Ascending aorta (tissue), 2 donors: ENCODE results near the gene SMIM38. TPM values are rescaled to one million over a fixed set of nuclear protein-coding genes. Genes with fewer than 3 reads are reported as not detected.

Experiments used
- DNase-seq, 2 donors: peaks; one replicate each; pipeline ENCODE4 v3.0.0-alpha.2; 2019; ENCODE audit warnings: low spot score in 2 of 2
- H3K27ac ChIP-seq, 2 donors: fragments of 200-600 bp; sonication (generic); one replicate each; pipeline ENCODE4 v1.5.1; 2016 to 2017; ENCODE audit warnings: mild to moderate bottlenecking in 1 of 2
- H3K27me3 ChIP-seq: fragments of 200-600 bp; sonication (generic); one replicate; pipeline ENCODE4 v1.5.1; 2017
- H3K36me3 ChIP-seq, 2 donors: fragments of 200-600 bp; sonication (generic); one replicate each; pipeline ENCODE4 v1.5.1; 2016
- H3K4me1 ChIP-seq, 2 donors: fragments of 200-600 bp; sonication (generic); one replicate each; pipeline ENCODE4 v1.5.1; 2016 to 2017; ENCODE audit warnings: mild to moderate bottlenecking in 1 of 2
- H3K4me3 ChIP-seq, 2 donors: fragments of 200-600 bp; sonication (generic); one replicate each; pipeline ENCODE4 v1.5.1; 2016 to 2017; ENCODE audit warnings: mild to moderate bottlenecking in 1 of 2
- H3K9me3 ChIP-seq, 2 donors: fragments of 200-600 bp; sonication (generic); one replicate each; pipeline ENCODE4 v1.5.1; 2016
- CTCF ChIP-seq, 3 experiments: fragments of 200-600 bp in 2 of 3; fragments of 450-650 bp in 1 of 3; sonication (generic) in 2 of 3; IDR thresholded peaks; one replicate each; pipeline ENCODE4 v1.5.1; 2016 to 2019; ENCODE audit warnings: antibody characterized with exemption in 3 of 3, mild to moderate bottlenecking in 1 of 3, moderate library complexity in 1 of 3
- intact Hi-C: fragments of 100-400 bp; cut with DNase I; formaldehyde crosslinking; loops from one replicate; pipeline ENCODE4 v1.15.1; 2023
- total RNA-seq: library from RNA; depleted of rRNA; stranded (reverse); fragments of >200 nt; gene quantifications from one replicate; pipeline ENCODE4 v1.1.0, GENCODE V29; 2016

The SMIM38 gene
- total RNA-seq, 1 donor from 2014 or later, result 3.1 TPM

DNA sequence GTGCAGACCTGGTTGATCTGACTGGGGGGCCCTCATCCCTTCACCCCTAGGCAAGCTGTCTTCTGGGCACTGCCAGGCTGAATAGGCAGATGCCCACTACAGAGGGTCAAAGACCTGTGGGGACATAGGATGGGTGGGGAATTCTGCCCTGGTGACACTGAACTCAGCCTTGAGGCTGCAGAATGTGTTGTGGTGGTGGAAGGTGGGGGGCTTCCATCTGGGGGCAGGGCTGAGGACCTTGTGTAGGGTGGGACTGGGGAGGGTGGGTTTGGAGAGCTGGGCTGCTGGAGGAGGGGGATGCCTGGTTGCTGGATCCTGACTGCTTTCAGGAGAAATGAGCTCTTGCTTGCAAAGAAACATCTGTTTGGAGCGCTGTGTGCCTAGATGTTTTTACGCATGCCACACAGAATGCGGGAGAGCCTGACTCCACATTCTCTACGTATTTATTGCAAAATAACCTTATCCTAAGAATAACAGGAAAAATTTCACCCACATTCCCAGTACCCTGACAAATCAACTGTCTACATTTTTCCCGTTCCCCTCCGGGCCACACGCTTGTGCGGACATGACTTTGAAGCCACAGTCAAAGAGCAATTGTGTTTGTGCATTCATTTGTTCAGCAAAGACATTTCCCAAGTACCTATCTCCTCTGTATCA is 18.3 kb downstream of the SMIM38 start:
- peaks cover 0 to 3% of the 10 kb centered on the region in 2 donors for H3K9me3 ChIP-seq
- intact Hi-C loops, result no loop called here
- TF ChIP-seq CTCF (IDR thresholded peaks at IDR 0.05), result no peak
- no peak overlapping the region for H3K4me3 ChIP-seq
- H3K36me3 ChIP-seq, result no peaks in the 10 kb centered on the region
- no peak overlapping the region for H3K27ac ChIP-seq
- no peaks in the 10 kb centered on the region for H3K27me3 ChIP-seq
- no peaks in the 10 kb centered on the region for H3K4me1 ChIP-seq
- no peak for DNase-seq

GRCh38 chr11:69174841-69175240 is 19.1 kb downstream of the SMIM38 start:
- no peaks in the 10 kb centered on the region for H3K4me1 ChIP-seq
- intact Hi-C loops, result no loop called here
- DNase-seq, result no peak
- no peak for TF ChIP-seq CTCF (IDR thresholded peaks at IDR 0.05)
- H3K27ac ChIP-seq, result no peak overlapping the region
- H3K9me3 ChIP-seq, result peaks cover 0 to 3% of the 10 kb centered on the region in 2 donors
- no peak overlapping the region for H3K4me3 ChIP-seq
- no peaks in the 10 kb centered on the region for H3K36me3 ChIP-seq
- no peaks in the 10 kb centered on the region for H3K27me3 ChIP-seq

GRCh38 chr11:69178819-69179482 is 23.2 kb downstream of the SMIM38 start:
- intact Hi-C loops, result no loop called here
- DNase-seq, result no peak
- Histone ChIP-seq H3K4me1 (no peaks in the 10 kb centered on the region), H3K9me3 (peaks cover 0 to 7% of the 10 kb centered on the region in 2 donors), H3K27me3 (no peaks in the 10 kb centered on the region), H3K4me3 (no peak overlapping the region), H3K36me3 (no peaks in the 10 kb centered on the region), H3K27ac (no peak overlapping the region)
- no peak for TF ChIP-seq CTCF (IDR thresholded peaks at IDR 0.05)

- TF ChIP-seq CTCF (IDR thresholded peaks at IDR 0.05), result no peak
- no peaks in the 10 kb centered on the region for H3K27me3 ChIP-seq
- no peak overlapping the region for H3K4me3 ChIP-seq
- intact Hi-C loops, result no loop called here
- no peak overlapping the region for H3K27ac ChIP-seq
- DNase-seq, result no peak
- H3K36me3 ChIP-seq, result no peaks in the 10 kb centered on the region
- H3K9me3 ChIP-seq, result peaks cover 0 to 7% of the 10 kb centered on the region in 2 donors
- no peaks in the 10 kb centered on the region for H3K4me1 ChIP-seq
These were observed 24.5 kb downstream of the SMIM38 start for GRCh38 chr11:69180226-69180625.

DNA sequence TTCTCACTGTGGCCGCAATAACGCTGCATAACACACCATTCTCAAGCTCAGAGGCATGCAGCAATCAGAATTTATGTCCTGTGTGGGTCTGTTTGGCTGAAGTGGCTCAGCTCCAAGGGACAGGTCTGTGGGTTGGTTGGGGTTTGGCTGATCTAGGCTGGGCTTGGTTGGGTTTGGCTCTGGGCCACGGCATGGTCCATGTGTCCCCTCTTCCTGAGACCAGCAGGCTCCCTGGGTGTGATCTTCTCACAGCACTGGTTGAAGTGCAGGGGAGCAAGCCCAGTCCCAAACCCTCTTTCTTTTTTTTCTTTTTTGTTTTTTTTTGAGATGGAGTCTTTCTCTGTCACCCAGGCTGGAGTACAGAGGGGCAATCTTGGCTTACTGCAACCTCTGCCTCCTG is 25.0 kb downstream of the SMIM38 start:
- peaks cover 0 to 4% of the 10 kb centered on the region in 2 donors for H3K9me3 ChIP-seq
- no peak for TF ChIP-seq CTCF (IDR thresholded peaks at IDR 0.05)

More for the DNA sequence above, 25.0 kb downstream of the SMIM38 start:
- DNase-seq, result no peak
- Histone ChIP-seq H3K36me3 (no peaks in the 10 kb centered on the region), H3K4me1 (no peaks in the 10 kb centered on the region), H3K27ac (no peak overlapping the region), H3K4me3 (no peak overlapping the region), H3K27me3 (no peaks in the 10 kb centered on the region)
- intact Hi-C loops, result no loop called here
